ENCODE measurements around the gene ADAMTS16.

DNA sequence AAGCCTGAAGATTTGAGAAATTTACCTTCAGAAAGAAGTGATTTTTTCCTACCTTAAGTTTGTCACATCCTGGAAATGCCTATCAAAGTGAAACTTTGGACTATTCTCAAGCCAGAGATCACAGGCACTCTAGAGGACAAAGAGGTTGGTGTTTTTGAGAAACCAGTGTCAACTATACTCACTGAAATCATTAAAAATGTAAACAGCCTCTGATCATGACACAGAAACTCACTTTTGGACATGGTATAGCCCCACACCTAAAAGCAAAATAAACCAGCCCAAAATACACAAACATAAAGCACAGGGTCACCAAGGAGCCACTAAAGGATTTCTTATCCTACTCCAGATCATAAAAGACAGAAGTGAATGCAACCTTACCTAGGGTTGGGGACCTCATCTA lies 216.6 kb downstream of the ADAMTS16 start:
- TF ChIP-seq, protein P1, sequence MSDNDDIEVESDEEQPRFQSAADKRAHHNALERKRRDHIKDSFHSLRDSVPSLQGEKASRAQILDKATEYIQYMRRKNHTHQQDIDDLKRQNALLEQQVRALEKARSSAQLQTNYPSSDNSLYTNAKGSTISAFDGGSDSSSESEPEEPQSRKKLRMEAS (CRISPR knock-in tag; IDR thresholded peaks at IDR 0.05) = no peak
- TF ChIP-seq, protein P2, sequence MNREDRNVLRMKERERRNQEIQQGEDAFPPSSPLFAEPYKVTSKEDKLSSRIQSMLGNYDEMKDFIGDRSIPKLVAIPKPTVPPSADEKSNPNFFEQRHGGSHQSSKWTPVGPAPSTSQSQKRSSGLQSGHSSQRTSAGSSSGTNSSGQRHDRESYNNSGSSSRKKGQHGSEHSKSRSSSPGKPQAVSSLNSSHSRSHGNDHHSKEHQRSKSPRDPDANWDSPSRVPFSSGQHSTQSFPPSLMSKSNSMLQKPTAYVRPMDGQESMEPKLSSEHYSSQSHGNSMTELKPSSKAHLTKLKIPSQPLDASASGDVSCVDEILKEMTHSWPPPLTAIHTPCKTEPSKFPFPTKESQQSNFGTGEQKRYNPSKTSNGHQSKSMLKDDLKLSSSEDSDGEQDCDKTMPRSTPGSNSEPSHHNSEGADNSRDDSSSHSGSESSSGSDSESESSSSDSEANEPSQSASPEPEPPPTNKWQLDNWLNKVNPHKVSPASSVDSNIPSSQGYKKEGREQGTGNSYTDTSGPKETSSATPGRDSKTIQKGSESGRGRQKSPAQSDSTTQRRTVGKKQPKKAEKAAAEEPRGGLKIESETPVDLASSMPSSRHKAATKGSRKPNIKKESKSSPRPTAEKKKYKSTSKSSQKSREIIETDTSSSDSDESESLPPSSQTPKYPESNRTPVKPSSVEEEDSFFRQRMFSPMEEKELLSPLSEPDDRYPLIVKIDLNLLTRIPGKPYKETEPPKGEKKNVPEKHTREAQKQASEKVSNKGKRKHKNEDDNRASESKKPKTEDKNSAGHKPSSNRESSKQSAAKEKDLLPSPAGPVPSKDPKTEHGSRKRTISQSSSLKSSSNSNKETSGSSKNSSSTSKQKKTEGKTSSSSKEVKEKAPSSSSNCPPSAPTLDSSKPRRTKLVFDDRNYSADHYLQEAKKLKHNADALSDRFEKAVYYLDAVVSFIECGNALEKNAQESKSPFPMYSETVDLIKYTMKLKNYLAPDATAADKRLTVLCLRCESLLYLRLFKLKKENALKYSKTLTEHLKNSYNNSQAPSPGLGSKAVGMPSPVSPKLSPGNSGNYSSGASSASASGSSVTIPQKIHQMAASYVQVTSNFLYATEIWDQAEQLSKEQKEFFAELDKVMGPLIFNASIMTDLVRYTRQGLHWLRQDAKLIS (CRISPR knock-in tag; IDR thresholded peaks at IDR 0.05; ENCODE audit: borderline replicate concordance) = no peak
- no peak for TF ChIP-seq JUN (CRISPR knock-in tag; IDR thresholded peaks at IDR 0.05)
- no peak for TF ChIP-seq ETV6 (CRISPR knock-in tag; IDR thresholded peaks at IDR 0.05)
- TF ChIP-seq CTCF (IDR thresholded peaks at IDR 0.05) = no peak
- TF ChIP-seq, protein P3, sequence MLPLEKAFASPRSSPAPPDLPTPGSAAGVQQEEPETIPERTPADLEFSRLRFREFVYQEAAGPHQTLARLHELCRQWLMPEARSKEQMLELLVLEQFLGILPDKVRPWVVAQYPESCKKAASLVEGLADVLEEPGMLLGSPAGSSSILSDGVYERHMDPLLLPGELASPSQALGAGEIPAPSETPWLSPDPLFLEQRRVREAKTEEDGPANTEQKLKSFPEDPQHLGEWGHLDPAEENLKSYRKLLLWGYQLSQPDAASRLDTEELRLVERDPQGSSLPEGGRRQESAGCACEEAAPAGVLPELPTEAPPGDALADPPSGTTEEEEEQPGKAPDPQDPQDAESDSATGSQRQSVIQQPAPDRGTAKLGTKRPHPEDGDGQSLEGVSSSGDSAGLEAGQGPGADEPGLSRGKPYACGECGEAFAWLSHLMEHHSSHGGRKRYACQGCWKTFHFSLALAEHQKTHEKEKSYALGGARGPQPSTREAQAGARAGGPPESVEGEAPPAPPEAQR (CRISPR knock-in tag; IDR thresholded peaks at IDR 0.05) = no peak
- no peak for TF ChIP-seq NFYB (CRISPR knock-in tag; conservative IDR thresholded peaks at IDR 0.05; ENCODE audit: low read depth)
- TF ChIP-seq, protein P4, sequence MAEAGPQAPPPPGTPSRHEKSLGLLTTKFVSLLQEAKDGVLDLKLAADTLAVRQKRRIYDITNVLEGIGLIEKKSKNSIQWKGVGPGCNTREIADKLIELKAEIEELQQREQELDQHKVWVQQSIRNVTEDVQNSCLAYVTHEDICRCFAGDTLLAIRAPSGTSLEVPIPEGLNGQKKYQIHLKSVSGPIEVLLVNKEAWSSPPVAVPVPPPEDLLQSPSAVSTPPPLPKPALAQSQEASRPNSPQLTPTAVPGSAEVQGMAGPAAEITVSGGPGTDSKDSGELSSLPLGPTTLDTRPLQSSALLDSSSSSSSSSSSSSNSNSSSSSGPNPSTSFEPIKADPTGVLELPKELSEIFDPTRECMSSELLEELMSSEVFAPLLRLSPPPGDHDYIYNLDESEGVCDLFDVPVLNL (CRISPR knock-in tag; IDR thresholded peaks at IDR 0.05; ENCODE audit: borderline replicate concordance, low read depth) = no peak
- TF ChIP-seq IRF2 (CRISPR knock-in tag; IDR thresholded peaks at IDR 0.05; ENCODE audit: borderline replicate concordance, low read depth) = no peak
- TF ChIP-seq, protein P5, sequence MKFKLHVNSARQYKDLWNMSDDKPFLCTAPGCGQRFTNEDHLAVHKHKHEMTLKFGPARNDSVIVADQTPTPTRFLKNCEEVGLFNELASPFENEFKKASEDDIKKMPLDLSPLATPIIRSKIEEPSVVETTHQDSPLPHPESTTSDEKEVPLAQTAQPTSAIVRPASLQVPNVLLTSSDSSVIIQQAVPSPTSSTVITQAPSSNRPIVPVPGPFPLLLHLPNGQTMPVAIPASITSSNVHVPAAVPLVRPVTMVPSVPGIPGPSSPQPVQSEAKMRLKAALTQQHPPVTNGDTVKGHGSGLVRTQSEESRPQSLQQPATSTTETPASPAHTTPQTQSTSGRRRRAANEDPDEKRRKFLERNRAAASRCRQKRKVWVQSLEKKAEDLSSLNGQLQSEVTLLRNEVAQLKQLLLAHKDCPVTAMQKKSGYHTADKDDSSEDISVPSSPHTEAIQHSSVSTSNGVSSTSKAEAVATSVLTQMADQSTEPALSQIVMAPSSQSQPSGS (CRISPR knock-in tag; IDR thresholded peaks at IDR 0.05; ENCODE audit: borderline replicate concordance, low read depth) = no peak
- no peak for TF ChIP-seq ATF1 (CRISPR knock-in tag; IDR thresholded peaks at IDR 0.05)
- TF ChIP-seq, protein P6, sequence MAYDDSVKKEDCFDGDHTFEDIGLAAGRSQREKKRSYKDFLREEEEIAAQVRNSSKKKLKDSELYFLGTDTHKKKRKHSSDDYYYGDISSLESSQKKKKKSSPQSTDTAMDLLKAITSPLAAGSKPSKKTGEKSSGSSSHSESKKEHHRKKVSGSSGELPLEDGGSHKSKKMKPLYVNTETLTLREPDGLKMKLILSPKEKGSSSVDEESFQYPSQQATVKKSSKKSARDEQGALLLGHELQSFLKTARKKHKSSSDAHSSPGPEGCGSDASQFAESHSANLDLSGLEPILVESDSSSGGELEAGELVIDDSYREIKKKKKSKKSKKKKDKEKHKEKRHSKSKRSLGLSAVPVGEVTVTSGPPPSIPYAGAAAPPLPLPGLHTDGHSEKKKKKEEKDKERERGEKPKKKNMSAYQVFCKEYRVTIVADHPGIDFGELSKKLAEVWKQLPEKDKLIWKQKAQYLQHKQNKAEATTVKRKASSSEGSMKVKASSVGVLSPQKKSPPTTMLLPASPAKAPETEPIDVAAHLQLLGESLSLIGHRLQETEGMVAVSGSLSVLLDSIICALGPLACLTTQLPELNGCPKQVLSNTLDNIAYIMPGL (CRISPR knock-in tag; IDR thresholded peaks at IDR 0.05) = no peak
- TF ChIP-seq CREM (CRISPR knock-in tag; IDR thresholded peaks at IDR 0.05) = no peak

Data from WTC11 (cell line).